Spleen (tissue), 7 donors: ENCODE results near the gene ALDOA.

Experiments
- POLR2A ChIP-seq, 3 donors: fragments of 450-650 bp; IDR thresholded peaks; one replicate each; pipeline ENCODE4 v1.5.1; 2017; ENCODE audit warnings: antibody characterized with exemption in 3 of 3, mild to moderate bottlenecking in 1 of 3
- TF ChIP-seq, protein P1 (sequence below), 11 experiments: fragments of 200-600 bp in 7 of 11; fragments of 450-650 bp in 4 of 11; sonication (generic) in 4 of 11; IDR thresholded peaks in 8 of 11; conservative IDR thresholded peaks in 3 of 11; 1 replicate in 7 of 11; 2 replicates in 4 of 11; pipeline versions ENCODE4 v1.4.0 to v1.8.0; 2016 to 2021; ENCODE audit warnings: antibody characterized with exemption in 11 of 11, inconsistent platforms in 4 of 11, mild to moderate bottlenecking in 1 of 11
- donor health status: DM: no; HTN: no; CAD: no; lungs with moderate emphysema.
- donor health status: DM: no; HTN: no; CAD: no.
- donor health status: DM: no; HTN: no; CAD: no.

DNA sequence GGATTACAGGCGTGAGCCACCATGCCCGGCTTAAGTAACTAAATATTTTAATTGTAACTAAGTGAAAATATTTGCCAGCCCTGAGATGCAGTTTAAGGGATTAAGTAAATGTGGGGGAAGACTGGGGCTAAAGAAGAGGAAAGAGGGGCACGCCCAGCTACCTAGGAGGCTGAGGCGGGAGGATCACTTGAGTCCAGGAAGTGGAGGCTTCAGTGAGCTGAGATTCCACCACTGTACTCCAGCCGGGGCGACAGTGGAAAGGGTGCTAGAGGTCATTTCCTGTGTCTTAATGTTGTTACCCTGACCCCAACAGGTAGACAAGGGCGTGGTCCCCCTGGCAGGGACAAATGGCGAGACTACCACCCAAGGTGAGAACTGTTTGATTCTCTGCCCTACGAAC is 2.8 kb downstream of the ALDOA start:
- TF ChIP-seq, protein P1, sequence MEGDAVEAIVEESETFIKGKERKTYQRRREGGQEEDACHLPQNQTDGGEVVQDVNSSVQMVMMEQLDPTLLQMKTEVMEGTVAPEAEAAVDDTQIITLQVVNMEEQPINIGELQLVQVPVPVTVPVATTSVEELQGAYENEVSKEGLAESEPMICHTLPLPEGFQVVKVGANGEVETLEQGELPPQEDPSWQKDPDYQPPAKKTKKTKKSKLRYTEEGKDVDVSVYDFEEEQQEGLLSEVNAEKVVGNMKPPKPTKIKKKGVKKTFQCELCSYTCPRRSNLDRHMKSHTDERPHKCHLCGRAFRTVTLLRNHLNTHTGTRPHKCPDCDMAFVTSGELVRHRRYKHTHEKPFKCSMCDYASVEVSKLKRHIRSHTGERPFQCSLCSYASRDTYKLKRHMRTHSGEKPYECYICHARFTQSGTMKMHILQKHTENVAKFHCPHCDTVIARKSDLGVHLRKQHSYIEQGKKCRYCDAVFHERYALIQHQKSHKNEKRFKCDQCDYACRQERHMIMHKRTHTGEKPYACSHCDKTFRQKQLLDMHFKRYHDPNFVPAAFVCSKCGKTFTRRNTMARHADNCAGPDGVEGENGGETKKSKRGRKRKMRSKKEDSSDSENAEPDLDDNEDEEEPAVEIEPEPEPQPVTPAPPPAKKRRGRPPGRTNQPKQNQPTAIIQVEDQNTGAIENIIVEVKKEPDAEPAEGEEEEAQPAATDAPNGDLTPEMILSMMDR (IDR thresholded peaks at IDR 0.05 in 8 of 11, conservative IDR thresholded peaks at IDR 0.05 in 3 of 11) = no peak
- no peak for TF ChIP-seq POLR2A (IDR thresholded peaks at IDR 0.05)
